Fibroblast of skin of abdomen (primary cell): Measurements from ENCODE around the gene DRD3. TPM values are rescaled to one million over a fixed set of nuclear protein-coding genes. Genes with fewer than 3 reads are reported as not detected.

Experiments used
- DNase-seq: peaks from one replicate; pipeline ENCODE4 v3.0.0-alpha.2; 2013
- polyA plus RNA-seq, 2 experiments: library from polyadenylated mRNA; unstranded; fragments of 120-200 nt; gene quantifications; one replicate each; pipeline ENCODE4 v1.2.1, GENCODE V29; 2013; ENCODE audit not compliant: insufficient read length in 2 of 2

DRD3 gene
- polyA plus RNA-seq (2013, experiment 1 of 2; ENCODE audit: insufficient read length), result not detected
- polyA plus RNA-seq (2013, experiment 2 of 2; ENCODE audit: insufficient read length), result not detected

GRCh38 chr3:114178770-114179368 lies at the start of gene DRD3:
DRD3 (minus strand) TSS chr3:114179052; CDS start chr3:114171992, 7,060 bp downstream.
- DNase-seq, result peak; percentile 49

DNA sequence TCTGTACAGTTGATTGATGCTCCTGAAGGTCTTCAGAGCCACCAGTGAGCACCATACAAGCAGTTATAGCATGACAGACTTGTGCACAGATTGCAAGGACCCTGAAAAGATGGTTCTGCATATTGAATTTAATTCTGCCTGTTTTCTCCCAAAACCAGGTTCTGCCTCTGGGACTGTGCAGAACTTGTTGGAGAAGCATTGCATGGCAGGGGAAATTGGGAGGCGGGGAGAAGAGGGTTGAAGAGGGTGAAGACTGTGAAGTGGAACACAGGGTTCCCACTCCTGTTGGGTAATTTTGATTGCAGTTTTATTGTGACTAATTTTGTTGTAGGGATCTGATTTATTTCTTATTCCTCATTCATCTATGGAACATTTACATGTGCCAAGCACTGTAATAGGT lies 48.2 kb upstream of the DRD3 start:
- no peak for DNase-seq

GRCh38 chr3:114226313-114226712 lies 47.5 kb upstream of the DRD3 start:
- no peak for DNase-seq

DNA sequence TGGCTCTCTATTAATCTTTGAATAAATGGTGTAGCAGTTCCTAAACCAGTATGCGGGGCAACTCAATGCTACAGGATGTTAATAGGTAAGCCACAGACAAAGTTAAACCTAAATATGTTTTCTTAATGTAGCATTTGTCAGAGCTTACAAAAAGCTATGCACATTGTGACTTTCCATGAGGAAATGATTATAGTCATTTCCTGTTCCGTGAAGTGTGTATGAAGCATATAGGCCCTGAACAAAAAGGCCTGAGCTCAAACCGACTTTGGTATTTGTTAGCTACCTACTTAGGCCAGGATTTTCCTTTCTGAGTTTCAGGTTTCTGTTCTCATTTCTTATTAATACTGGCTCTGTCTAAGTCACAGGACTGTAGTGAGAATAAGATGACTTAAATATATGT lies 44.3 kb upstream of the DRD3 start:
- peak; percentile 6 for DNase-seq

GRCh38 chr3:114221881-114222264 lies 43.0 kb upstream of the DRD3 start:
- no peak for DNase-seq

DNA sequence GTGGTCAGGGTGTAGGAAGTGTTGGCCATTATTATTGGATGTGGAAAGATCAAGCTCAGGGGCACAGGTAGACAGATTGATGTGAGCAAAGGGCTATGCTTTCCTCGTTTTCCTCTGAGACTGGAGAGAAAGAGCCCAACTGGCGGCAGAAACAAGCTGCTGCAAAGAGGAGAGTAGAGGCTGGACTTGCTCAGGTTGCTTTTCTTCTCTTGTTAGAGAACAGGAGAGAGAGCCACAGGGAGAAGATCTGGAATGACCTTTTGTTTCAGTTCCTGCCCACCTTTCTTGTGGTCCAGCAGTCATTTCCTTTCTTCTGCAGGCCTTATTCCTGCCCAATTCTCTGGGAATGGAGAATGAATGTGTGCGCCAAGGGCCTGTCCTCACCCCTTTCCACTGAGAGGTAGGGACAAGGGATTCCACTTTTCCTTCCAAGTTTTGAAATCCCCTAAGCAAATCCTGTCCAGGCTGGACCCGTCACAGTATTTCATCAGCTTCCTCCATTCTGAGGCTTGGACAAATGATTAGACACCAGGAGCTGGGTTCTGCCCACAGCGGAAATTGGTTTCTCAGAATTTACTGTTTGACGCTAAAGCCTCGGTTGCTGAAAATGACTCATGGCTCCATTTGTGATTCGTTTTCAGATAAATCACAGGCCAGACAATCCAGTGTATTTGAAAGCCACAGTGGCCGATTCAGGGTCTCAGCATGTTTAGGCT lies 42.5 kb upstream of the DRD3 start:
- peak; percentile 8 for DNase-seq

- no peak for DNase-seq
Observed at GRCh38 chr3:114219741-114220140, 40.9 kb upstream of the DRD3 start.

- DNase-seq, result no peak
Observed at GRCh38 chr3:114218578-114219185, 39.8 kb upstream of the DRD3 start.

DNA sequence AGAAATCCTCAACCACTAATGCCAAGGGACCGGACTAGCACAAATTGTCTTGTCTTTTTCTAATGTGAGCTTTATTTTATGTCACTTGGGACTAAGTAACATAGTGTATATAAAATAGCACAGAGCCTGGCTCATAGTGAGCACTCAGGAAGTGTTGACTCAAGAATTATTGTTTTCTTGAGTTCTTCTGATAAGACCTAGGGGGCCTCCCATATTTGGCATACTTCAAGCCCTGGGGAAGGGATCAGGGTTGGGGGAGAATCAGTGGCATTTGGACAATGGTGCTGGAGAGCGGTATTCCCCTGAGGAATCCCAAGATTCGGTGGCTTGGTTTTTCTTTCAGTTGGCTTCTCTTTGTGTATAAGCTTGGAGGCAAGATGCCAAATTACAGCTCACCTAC lies 39.2 kb upstream of the DRD3 start:
- no peak for DNase-seq

GRCh38 chr3:114217266-114217665 lies 38.4 kb upstream of the DRD3 start:
- no peak for DNase-seq

DNA sequence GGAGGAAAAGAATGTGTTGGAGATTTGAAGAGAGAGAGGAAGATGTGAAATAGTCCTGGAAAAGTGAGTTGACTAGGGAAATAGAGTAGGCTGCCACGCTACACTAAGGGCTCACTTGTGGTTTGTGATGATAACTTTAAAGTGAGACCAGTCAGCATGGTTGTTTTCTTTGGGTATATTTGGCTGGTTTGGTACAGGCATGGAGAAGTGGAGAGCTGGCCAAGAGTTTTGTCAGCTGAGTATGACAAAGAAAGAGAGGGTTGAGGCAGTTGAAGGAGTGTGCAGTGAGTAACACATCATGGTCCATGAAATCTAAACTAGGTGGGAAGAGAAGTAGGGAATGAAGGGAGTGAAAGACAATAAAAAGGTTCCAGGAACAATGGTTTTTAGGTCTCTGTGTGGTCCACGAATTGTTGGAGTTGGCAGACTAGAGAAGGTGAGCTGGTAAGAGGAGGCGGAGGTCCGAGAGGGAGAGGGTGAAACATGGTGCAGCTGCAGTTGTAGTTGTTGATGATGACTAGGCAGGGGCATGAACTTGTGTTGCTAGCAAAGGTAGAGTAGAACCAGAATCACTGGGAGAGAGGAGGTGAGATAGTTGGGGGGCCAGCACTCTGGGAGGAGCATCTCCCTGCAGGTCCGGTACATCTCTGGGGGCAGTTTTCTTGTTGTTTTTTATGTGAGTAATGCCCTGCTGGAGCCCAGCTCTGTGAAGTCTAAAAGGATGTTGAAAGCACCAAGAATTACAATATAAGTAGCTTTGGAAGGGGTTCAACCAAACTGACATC lies 37.5 kb upstream of the DRD3 start:
- no peak for DNase-seq

GRCh38 chr3:114214542-114215341 lies 35.9 kb upstream of the DRD3 start:
- no peak for DNase-seq

DNA sequence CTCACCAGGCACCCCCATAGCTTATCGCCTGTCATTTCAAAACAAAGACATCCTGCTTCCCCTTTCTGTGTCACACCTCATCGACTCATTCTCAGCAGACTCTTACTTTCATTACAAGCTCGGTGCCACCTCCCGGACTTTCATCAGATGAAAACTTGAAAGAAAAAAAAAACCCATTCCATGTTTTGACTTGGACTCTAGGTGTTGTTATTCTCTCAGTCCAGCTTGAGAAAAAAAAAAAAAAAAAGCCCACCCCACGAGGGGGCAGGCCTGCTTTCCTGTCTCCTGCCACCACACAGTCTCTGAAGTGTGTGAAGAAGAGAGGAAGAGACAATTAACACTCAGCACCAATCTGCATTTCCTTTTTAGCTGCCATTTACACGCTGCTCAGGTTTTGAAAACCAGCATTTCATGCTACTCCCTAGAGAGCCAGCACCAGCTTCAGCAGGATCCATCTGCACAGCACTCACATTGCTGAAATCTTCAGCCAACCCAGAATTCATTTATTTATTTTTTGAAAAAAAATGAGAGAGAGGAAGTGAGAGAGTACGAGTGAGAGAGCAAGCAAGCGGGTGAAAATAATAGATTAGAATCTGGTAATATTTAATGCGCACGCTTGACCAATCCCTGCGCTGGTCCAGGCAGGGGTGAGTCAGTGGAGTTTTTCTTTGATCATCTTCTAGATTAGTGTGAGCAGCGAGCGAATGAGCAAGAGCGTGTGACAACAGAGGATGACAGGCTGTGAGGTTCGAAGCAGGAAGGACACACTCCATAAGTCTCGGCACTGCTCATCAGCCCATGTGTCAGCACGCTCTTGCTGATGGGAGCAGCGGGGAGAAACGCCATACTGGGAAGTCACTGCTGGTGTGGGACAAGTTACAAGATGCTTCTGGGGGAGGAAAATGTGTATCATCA lies 35.0 kb upstream of the DRD3 start:
- DNase-seq, result peak; percentile 68

DNA sequence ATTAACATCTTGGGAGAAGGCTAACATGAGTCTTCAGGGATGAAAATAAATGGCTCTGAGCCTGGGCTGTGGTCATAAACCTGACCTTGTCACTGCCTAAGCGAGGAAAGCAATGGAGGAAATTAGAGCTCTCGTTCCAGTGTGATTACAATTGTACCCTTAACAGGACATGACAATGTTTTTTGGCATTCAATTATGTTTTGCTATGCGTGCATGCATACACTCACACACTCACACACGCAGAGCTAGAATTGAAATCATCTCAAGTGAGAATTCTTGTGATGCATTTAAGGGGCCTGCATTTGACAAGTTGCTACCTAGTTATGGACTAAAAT lies 34.4 kb upstream of the DRD3 start:
- DNase-seq, result peak; percentile 40

- DNase-seq, result no peak
Observed at GRCh38 chr3:114212646-114213045, 33.8 kb upstream of the DRD3 start.

- DNase-seq, result no peak
Observed at GRCh38 chr3:114207768-114208167, 28.9 kb upstream of the DRD3 start.

DNA sequence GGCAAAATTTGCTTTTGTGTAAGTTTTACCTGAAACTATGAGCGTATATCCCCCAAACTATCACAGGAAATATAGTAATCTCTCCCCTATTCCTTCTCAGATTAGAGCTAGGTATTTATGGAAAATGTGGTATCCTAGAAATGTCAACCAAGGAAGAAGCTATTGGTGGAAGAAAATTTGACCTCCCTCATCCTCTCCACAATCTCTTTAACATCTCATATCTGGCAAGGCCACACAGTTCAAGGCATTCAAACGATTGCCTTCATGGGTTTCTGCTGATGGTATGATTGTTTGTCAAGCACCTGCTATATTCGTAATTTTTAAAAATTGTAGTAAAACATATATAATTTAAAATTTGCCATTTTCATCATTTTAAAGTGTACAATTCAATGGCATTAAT lies 27.5 kb upstream of the DRD3 start:
- DNase-seq, result no peak

DNA sequence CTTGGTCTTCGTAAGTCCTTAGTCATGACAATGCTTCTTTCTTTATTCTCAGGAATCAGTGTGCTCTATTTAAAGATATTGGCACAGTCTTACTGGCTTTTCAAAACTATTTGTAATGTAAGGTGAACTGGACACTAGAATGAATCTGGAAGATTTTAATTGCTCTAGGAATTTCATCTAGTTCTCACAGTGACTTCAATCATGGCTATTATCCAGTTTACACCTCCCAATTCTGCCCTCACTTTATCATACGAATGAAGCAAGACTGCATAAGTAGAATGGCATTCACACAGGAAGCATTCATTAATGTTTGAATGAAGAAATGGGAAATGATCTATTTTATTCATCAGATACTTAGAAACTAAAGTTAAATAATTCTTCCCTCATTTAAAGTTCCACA lies 26.7 kb upstream of the DRD3 start:
- no peak for DNase-seq

DNA sequence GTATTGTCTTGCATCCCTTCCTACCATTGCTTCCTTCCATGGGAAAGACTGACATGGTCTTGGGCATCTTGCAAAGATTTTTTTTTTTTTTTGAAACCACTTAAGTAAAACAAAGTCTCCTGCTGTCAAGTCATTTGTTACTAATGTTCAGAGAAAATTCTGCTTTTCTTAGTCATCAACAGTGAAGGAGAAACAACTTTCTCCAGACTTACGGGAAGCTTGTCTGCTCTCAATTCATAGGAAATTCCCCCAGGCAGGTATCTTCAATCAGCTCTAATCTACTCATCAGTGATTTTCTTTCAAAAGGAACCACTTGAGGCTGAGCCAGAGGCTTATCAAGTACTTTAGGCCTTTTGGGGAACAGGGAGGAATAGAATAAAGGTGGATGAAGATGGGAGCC lies 15.9 kb upstream of the DRD3 start:
- DNase-seq, result no peak

DNA sequence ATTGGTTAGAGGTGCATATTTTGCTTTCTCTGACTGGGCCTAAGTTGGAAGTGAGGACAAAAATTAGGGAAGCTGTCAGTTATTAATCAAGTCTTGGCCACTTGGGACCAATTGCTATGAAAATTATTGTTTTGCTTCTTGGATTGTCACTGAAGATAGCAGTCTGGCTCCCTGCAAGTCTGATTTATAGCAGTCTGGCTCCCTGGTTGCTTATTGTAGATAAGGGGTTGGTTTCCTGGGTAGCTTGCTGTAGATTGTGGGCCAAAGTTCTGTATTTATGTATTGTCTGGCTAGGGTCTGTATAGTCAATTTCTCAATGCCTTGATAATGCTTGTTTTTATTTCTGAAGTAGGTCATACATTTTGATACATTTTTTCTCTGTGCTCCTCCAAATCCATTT lies 13.3 kb upstream of the DRD3 start:
- no peak for DNase-seq

DNA sequence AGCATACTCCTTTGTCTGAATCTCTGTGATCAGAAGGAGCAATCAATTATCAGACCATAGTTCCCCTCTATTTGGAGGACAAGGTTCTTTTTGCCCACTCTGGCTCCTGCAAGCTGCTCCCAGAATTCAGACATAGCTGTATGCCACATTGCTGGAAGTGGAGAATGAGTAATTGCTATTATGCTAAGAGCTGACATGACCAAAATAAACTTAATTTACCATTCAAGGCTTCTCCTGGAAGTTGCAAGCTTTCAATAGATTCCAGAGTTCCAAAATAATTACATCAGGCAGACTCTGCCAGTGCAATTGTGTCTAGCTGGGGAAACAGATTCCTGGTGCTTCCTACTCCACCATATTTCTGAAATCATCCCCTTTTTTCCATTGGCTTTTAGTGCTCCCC lies 7.6 kb upstream of the DRD3 start:
- DNase-seq, result no peak
